B cell (primary cell): ENCODE data around the gene SASH1.

Experiments
- EZH2 ChIP-seq: IDR thresholded peaks from 2 replicates; pipeline ENCODE4 v1.6.1; 2012; ENCODE audit warnings: borderline replicate concordance, low read depth, mild to moderate bottlenecking, moderate library complexity, low read length; ENCODE audit not compliant: insufficient read depth, poor library complexity, severe bottlenecking
- TF ChIP-seq, protein P1 (sequence below): fragments of 200-600 bp; IDR thresholded peaks from one replicate; pipeline ENCODE4 v1.8.0; 2022; ENCODE audit warnings: antibody characterized with exemption, mild to moderate bottlenecking

DNA sequence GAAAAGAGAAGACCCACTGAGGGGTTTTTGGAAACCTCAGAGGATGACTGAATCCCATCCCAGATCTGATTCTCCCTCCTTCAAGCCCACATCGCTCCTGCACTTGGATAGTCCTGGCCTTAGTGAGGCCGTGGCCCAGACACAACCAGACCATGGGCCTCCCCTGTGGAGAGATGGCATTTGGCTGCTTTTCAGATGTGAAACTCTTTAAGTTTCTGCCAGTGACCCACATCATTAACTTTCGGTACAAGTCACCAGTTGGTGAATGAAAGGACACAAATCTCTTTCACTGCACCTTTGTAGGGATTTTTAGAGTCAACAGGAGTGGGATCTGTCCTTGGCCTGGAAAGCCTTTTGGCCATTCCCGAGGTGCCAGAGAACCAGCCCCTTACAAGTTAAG lies 116.6 kb downstream of the SASH1 start:
- TF ChIP-seq, protein P1, sequence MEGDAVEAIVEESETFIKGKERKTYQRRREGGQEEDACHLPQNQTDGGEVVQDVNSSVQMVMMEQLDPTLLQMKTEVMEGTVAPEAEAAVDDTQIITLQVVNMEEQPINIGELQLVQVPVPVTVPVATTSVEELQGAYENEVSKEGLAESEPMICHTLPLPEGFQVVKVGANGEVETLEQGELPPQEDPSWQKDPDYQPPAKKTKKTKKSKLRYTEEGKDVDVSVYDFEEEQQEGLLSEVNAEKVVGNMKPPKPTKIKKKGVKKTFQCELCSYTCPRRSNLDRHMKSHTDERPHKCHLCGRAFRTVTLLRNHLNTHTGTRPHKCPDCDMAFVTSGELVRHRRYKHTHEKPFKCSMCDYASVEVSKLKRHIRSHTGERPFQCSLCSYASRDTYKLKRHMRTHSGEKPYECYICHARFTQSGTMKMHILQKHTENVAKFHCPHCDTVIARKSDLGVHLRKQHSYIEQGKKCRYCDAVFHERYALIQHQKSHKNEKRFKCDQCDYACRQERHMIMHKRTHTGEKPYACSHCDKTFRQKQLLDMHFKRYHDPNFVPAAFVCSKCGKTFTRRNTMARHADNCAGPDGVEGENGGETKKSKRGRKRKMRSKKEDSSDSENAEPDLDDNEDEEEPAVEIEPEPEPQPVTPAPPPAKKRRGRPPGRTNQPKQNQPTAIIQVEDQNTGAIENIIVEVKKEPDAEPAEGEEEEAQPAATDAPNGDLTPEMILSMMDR, result no peak
- TF ChIP-seq EZH2, result no peak
